HG03025 (cell line): ENCODE data around the gene JAK2.
"Not testable (repeated sequence)": the region's sequence is repeated elsewhere in the genome, so short reads cannot be mapped to it uniquely, and the experiment has no call there.

Experiments
- ATAC-seq: cut with Tn5 transposase; IDR thresholded peaks from one replicate; pipeline ENCODE4 v1.9.1; 2021; ENCODE audit warnings: mild to moderate bottlenecking, moderate library complexity; ENCODE audit not compliant: unreplicated experiment, low FRiP score

Gene JAK2

DNA sequence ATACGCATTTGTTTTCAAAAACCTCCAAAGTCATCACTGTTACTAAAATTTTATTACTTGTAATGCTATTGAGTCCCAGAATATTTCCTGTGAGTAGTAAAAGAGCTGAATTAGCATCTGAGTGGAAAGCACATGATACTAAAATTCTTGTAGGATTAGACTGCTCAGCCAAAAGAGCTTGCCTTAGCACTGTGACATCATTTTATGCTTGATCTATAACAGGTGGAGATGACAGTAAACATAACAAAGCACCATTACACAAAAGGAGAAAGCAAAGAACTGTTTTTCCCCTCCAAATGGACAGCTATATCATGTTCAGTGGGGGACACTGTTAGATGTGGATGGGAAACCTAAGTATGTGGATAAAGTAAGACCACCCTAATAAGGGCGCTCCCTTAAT, 5.8 kb upstream of the JAK2 start:
- ATAC-seq, result no peak

DNA sequence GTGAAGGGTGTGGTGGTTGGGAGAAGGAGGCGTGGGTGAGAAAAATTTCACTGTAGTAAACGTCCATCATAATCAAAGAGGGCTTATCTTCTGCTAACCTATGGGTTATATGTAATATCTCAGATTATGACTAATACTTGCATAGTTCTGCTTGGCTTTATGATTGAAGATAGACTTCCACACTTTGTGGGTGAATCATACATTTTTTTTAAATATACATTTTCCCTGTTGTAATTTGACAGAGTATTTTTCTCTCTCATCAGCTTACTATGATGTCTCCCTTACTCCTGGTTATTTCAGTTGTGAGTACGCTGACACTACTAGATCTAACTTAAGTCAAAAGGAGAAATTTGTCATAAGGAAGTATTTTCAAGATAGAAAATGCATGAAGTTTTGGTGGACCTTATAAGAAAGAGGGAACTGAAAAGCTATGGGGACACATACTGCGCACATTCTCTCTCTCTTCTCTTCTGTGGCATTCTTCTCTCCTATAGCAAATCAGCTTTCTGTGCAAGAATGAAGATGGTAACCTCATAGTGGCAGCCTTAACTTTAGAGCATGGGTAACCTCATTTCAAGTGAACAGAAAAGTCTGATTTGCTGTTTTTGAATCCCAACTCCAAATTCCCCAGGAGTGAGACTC, 4.9 kb upstream of the JAK2 start:
- no peak for ATAC-seq

DNA sequence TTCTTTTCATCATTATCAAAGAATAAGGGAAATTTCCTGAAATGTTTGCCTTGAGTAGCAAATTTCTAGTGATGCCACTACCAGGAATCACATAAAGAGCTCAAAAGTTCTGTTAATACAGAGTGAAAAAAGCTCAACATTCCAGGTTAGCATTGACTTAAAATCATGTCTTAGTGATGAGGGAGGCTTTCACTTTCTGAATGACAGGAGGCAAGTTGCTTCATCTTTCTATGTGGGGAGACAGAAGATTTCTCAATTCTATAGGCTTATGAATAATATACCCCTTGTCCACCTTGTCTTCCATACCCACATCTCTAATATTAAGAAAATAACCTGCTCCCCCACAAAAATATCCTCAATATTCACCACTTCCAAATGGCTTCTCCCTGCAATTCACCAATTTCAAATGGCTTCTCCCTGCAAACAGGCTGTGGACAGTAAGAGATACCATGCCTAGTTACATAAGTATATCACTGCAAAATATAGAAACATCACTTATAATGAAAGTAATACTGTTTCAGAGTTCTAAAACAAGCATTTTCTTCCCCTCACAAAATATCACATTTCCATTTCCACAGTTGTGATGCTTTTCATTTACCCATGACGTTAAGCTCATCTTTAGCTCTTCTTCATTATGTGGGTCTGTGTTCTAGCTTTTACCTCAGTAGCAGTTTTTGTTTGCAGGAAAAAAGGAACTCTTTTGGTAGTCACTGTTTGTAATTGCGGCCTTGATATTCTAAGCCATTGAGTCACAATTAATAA, 2.2 kb upstream of the JAK2 start:
- no peak for ATAC-seq

DNA sequence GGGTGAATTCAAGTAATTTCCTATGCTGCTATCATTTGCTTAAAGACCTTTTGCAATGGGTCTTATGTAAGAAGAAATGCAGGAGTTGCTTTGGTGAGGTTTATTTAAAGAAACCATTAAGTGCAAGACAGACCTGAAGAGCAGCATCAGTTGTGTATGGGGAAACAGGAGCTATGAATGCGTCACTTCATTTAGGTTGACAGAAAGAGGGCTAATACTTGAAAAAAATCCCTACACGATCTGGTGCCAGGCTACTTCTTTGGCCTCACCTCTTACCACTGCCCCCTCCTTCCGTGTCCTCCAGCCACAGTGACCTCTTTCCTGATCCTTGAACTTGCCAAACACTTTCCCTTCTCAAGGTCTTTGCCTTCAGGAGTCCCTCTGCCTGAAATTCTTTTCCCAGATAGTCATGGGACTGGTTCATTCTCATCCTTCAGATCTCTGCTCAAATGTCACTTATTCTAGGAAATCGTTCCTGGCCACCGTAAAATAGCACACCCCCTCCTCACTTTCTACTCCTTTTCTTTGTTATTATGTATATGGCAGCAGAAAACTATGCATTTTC, 1.4 kb upstream of the JAK2 start:
- no peak for ATAC-seq

DNA sequence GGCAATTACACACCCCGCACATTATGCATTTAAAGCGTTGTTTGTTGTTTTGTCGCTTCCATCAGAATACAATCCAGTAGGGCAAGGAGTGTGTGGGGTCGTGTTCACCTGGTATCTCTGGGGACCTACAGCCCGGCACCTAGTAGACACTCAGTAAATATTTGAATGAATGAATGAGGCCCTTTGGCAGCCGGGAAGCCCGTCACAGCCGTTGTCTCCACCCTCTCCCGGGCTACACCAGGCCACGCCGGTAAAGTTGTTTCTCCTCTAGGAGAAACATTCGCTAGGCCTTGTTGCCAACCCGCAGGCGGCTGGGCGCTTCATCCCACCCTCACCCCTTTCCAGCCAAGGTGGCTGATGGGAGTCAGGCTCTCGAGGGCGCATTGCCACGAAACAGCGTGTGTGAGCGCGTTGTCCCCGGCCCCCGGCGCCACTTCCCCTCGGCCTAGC, 876 bp upstream of the JAK2 start:
- peak; percentile 12 for ATAC-seq

DNA sequence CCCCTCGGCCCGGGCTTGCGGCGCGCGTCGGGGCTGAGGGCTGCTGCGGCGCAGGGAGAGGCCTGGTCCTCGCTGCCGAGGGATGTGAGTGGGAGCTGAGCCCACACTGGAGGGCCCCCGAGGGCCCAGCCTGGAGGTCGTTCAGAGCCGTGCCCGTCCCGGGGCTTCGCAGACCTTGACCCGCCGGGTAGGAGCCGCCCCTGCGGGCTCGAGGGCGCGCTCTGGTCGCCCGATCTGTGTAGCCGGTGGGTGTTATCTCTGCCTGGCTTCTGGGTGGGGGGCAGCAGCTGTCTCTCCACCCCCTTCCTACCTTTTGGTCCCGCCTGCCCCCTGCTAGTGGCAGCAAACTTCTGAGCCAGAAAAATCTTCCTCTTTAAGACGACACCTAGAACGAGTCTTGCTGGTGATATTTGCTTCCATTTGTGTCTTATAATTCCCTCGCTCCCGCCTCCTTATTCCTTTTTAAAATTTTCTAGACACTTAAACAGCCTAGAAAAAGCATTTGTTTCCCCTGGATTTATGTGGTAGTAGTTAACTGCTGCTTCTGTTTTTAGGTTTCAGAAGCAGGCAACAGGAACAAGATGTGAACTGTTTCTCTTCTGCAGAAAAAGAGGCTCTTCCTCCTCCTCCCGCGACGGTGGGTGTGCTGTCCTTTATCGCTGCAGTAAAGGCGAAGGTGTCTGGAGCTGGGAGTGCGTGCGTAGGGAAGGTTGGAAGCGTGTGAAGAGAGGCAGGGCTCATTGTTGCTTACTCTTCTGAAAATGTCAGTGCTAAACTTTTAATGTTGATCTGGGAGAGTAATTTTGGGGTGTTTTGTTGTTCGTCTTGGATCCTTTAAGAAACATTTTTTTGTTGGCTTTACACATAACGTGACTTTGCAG, 554 bp downstream of the JAK2 start:
- peak; percentile 6 for ATAC-seq

DNA sequence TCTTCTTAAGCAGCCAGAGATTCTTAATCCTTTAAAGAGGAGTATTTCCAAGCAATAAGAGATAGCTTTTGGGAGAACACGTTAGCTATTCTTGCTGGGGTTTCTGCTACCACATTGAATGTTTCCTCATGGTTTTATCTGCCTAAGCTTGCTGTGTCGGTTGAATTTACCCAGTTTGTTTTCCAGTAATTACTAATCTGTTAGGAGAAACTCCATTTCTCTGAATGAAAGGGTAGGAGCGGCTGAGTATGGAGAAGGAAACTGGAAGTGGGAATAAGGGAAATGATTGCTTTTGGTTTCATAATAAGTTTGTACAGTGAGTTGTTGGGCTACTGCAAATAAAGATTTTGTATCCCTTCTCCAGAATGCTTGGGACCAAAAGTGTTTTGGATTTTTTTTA, 1.2 kb downstream of the JAK2 start:
- ATAC-seq, result no peak

DNA sequence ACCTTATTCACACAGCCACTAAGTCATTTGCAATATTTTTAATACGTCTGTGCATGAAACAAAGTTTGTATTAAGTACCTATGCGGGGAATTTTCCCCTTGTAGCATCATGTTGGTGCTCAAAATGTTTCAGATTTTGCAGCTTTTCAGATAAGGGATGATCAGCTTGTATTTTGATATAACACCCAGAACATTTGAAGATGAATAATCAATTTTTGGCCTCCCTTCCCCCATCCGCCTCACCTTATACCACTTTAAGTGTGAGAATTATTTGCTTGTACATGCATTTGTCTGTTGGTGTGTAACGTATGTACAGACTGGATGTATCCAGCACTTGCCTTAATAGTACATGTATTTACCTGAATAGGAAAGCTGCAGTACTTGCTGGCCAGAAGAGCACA, 1.7 kb downstream of the JAK2 start:
- ATAC-seq, result no peak

DNA sequence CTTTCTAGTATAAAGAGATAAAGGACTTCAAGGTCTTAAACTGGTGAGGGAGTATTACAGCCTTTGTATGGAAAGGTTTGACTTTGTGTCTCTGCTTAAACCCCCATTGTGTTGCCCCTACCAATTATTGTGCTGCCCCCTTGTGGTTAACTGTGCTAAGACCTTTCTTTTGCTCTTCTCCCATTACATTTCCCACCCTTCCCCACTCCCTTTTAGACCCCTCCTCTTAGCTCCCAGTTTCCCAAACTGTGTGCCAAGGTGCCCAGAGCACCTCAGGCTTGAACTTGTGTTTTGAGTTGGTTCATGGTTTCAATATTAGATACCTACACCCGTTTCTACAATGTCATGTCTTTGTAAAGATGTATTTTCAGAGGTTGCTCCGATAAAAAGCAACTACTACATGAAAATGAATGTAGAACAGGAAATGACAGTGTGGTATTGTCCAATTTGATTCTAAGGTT, 2.9 kb downstream of the JAK2 start:
- no peak for ATAC-seq

DNA sequence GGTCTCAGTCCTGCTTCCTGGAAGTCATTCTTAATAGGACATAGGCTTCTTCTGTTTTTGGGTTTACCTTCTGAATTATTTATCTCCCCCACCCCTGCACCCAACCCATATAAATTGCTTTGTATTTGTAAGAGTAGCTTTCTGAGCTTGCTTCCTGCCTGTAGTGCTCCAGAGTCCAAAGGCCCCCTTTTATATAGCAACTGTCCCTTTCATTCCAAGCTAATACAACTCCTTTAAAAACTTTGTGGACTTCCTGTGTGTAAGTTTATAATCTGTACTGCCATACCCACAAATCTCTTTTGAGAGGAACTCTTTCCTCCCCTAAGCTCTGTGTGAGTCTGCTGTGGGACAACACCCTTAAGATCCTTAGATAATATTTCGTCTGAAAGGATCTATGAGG, 7.8 kb downstream of the JAK2 start:
- no peak for ATAC-seq

DNA sequence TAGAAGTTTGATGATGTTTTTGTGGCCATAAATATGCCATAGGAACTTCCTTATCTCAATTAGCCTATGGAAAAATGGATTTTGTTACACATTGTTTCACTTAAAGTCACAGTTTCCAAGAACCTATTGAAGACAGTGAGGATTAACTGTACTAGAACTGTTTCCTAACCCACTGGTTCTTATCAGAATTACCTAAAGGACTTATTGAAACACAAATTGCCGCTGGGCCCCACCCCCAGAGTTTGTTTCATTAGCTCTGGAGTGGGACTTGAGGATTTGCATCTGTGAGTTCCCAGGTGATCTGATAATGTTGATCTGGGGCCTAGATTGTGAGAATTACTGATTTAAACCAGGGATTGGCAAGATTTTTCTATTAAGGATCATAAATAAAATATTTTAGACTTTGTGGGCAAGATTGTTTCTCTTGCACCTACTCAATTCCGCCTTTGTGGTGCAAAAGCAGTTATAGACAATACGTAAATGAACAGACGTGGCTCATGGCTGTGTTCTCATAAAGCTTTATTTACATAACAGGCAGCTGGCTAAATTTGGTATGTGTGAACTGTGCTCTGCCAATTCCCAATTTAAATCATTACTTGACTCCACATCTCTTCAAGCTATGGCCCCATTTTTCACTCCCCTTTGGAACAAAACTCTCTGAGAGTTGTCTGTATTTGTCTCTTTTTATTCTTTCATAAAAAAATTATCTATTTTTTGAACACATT, 9.3 kb downstream of the JAK2 start:
- no peak for ATAC-seq

DNA sequence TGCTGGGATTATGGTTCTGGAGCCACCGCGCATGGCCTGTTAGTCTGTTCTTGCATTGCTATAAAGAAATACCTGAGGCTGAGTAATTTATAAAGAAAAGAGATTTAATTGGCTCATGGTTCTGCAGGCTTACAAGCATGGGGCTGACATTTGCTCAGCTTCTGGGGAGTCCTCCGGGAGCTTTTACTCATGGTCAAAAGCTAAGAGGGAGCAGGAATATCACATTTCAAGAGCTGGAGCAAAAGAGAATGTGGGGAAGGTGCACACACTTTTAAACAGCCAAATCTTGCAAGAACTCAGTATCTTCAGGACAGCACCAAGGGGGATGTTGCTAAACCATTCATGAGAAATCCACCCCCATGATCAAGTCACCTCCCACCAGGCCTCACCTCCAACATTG, 12.1 kb downstream of the JAK2 start:
- ATAC-seq, result no peak

DNA sequence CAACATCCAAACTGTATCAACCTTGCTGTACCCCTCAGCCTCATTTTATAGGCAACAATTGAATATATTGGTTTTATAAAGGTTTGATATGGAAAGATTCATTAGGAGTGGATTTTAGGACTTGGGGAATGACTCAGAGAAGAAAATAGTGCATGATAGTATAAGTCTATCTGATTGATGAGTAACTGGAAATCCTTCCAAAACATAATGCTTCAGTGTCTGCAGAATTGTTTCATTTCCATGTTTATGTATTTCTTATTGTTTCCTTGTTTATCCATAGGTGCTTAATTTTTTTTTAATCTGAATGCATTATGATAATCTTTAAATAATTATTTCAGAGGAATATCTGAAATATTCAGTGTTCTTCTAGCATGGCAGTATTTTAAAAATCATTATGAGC, 12.6 kb downstream of the JAK2 start:
- ATAC-seq, result no peak

DNA sequence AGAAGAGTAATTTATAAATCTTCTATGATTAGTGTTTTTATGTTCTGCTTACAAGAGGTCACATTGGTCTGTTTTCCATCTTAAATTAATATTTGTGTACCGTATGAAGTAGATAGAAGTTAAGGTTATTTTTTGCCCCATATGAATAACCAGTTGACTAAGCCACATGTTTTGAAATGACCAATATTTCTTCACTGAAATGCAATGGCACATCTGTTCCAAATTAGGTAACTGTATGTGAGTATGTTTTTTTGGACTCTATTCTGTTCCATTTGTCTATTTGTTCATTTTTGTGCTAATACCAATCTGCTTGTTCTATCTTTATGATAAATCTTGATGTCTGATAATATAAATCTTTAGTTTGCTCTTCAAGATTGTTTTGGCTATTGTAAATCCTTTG, 17.7 kb downstream of the JAK2 start:
- ATAC-seq, result no peak

DNA sequence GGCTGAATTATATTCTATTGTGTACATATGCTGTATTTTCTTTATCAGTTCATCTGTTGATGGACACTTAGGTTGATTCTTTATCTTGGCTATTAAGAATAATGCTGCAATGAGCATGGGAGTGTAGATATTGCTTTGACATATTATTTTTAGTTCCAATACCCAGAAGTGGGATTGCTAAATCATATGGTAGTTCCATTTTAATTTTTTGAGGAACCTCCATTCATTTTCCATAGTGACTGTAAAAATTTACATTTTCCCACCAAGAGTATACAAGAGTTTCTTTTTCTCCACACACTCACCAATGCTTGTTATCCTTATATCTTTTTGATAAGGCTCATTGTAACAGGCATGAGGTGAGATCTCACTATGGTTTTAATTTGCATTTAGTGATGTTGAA, 19.4 kb downstream of the JAK2 start:
- no peak for ATAC-seq

DNA sequence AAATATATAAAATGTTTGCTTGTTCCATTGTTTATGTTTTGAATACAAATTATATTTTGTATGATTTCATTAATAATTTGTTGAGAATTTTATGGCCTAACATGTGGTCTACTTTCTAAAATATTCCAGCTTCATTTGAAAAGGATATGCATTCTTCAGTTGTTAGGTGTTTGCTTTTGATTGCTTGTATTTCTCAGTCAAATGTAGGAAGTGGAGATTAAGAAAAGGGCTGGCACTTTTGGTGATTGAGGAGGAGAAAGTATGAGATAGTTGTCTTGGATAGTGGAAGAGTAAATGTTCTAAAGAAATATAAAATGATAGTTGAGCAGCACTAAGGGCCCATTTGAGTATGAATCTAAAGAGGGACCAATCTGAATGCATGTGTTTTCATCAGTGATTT, 23.1 kb downstream of the JAK2 start:
- no peak for ATAC-seq

DNA sequence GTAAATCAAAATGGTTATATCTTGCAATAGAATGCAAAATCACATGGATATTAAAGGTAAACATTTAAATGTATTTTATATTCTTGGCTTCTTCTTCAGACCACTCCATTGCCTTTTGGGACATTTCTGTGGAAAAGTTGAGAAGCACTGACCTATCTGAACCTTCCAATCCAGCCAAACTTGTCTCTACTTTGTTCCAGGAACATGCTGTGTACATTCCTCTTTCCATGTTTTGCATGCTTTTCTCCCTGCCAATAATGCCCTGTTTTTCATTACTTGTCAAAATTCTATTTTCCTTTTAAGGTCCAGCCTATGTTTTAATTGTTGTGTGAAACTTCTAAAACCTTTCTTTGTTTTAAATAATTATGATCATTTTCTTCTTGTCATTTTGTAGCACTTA, 28.3 kb downstream of the JAK2 start:
- ATAC-seq, result no peak

DNA sequence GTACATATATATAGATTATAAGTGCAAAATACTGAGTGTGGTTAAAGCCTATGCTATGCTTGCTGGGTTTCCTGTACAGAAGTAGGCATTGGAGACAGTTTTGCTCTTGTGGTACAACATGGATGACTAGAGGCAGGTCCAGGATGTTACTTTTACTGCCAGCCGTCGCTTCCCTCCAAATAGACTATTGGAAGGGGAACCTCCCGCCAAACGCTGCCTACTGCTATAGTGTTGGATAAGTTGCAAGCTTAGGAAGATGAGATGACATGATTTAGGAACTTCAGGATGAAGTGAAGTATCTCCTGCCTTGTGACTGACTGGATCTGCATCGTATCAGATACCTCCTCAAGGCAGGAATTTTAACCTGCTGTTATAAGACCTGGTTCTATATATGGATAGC, 30.9 kb downstream of the JAK2 start:
- no peak for ATAC-seq

DNA sequence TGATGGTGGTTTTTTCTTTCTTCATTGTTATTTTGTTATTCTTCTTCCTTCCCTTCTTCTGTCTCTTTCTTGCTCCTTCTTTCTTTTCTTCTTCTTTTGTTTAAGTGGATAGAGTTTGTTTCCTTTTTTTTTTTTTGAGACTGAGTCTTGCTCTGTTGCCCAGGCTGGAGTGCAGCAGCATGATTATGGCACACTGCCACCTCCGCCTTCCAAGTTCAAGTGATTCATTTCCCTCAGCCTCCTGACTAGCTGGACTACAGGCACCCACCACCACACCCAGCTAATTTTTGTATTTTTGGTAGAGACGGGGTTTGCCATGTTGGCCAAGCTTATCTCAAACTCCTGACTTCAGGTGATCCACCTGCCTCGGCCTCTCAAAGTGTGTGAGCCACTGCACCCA, 40.3 kb downstream of the JAK2 start:
- ATAC-seq, result no peak

DNA sequence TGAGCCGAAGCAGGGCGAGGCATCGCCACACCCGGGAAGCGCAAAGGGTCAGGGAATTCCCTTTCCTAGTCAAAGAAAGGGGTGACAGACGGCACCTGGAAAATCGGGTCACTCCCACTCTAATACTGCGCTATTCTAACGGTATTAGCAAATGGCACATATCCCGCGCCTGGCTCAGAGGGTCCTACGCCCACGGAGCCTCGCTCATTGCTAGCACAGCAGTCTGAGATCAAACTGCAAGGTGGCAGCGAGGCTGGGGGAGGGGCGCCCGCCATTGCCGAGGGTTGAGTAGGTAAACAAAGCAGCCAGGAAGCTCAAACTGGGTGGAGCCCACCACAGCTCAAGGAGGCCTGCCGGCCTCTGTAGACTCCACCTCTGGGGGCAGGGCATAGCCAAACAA, 46.9 kb downstream of the JAK2 start:
- not testable (repeated sequence) for ATAC-seq
